ENCODE measurements around the gene FBXO31. TPM values are rescaled to one million over a fixed set of nuclear protein-coding genes. Genes with fewer than 3 reads are reported as not detected.

The FBXO31 gene
- total and polyA plus RNA-seq, 10 of the 15 experiments (the other 5 are each of a cell fraction or from before 2014, with no cell fraction given), result 0.19 to 33.1 (median 10.3) TPM

DNA sequence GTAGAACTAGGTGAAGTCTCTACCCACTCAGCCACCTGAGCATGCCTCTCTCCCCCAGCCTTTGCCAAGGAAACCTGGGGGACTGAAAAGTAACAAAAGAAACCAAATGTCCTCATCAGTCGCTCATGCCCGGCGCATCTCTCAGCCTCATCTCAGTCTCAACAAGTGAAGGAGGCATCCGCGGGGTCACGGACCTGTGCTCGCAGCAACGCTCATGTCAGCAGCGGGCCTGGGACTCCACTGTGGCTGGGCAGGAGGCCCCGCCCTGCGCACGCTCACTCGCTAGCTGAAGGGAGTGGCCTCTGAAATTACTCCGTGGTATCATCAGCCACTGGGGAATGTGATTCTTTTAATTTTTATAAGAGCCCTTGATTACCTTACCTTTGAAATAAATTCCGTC lies 39.9 kb upstream of the FBXO31 start:
- H2AFZ ChIP-seq (ENCODE audit: control insufficient read depth, low read depth, low read length), result no peak overlapping the region
- intact Hi-C loops (cut with micrococcal nuclease; ENCODE audit: unreplicated experiment), result no loop called here
- no peak overlapping the region for H3K4me3 ChIP-seq
- no peak for TF ChIP-seq ZBED1 (IDR thresholded peaks at IDR 0.05; ENCODE audit: borderline replicate concordance)
- TF ChIP-seq, protein P1, sequence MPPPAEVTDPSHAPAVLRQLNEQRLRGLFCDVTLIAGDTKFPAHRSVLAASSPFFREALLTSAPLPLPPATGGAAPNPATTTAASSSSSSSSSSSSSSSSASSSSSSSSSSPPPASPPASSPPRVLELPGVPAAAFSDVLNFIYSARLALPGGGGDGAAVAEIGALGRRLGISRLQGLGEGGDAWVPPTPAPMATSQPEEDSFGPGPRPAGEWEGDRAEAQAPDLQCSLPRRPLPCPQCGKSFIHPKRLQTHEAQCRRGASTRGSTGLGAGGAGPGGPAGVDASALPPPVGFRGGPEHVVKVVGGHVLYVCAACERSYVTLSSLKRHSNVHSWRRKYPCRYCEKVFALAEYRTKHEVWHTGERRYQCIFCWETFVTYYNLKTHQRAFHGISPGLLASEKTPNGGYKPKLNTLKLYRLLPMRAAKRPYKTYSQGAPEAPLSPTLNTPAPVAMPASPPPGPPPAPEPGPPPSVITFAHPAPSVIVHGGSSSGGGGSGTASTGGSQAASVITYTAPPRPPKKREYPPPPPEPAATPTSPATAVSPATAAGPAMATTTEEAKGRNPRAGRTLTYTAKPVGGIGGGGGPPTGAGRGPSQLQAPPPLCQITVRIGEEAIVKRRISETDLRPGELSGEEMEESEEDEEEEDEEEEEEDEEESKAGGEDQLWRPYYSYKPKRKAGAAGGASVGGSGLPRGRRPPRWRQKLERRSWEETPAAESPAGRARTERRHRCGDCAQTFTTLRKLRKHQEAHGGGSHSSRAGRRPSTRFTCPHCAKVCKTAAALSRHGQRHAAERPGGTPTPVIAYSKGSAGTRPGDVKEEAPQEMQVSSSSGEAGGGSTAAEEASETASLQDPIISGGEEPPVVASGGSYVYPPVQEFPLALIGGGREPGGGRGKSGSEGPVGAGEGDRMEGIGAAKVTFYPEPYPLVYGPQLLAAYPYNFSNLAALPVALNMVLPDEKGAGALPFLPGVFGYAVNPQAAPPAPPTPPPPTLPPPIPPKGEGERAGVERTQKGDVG (CRISPR knock-in tag; IDR thresholded peaks at IDR 0.05), result no peak
- no peak for TF ChIP-seq NFYA (IDR thresholded peaks at IDR 0.05; ENCODE audit: borderline replicate concordance, low read depth, low read length)
- TF ChIP-seq, protein P2, sequence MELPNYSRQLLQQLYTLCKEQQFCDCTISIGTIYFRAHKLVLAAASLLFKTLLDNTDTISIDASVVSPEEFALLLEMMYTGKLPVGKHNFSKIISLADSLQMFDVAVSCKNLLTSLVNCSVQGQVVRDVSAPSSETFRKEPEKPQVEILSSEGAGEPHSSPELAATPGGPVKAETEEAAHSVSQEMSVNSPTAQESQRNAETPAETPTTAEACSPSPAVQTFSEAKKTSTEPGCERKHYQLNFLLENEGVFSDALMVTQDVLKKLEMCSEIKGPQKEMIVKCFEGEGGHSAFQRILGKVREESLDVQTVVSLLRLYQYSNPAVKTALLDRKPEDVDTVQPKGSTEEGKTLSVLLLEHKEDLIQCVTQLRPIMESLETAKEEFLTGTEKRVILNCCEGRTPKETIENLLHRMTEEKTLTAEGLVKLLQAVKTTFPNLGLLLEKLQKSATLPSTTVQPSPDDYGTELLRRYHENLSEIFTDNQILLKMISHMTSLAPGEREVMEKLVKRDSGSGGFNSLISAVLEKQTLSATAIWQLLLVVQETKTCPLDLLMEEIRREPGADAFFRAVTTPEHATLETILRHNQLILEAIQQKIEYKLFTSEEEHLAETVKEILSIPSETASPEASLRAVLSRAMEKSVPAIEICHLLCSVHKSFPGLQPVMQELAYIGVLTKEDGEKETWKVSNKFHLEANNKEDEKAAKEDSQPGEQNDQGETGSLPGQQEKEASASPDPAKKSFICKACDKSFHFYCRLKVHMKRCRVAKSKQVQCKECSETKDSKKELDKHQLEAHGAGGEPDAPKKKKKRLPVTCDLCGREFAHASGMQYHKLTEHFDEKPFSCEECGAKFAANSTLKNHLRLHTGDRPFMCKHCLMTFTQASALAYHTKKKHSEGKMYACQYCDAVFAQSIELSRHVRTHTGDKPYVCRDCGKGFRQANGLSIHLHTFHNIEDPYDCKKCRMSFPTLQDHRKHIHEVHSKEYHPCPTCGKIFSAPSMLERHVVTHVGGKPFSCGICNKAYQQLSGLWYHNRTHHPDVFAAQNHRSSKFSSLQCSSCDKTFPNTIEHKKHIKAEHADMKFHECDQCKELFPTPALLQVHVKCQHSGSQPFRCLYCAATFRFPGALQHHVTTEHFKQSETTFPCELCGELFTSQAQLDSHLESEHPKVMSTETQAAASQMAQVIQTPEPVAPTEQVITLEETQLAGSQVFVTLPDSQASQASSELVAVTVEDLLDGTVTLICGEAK (IDR thresholded peaks at IDR 0.05; ENCODE audit: borderline replicate concordance), result no peak
- TF ChIP-seq DPF2 (IDR thresholded peaks at IDR 0.05), result no peak
- no peak for FAIRE-seq
- ATAC-seq, result no peak
- no peaks in the 10 kb centered on the region for H3K36me3 ChIP-seq (ENCODE audit: control insufficient read depth in 2 of 2, insufficient read depth in 2 of 2, low read length in 1 of 2)
- DNase-seq (ENCODE audit: low read depth, low spot score), result no peak
- in situ Hi-C loops (cut with MboI), result no loop called here
- H3K27ac ChIP-seq (ENCODE audit: control insufficient read depth, insufficient read depth), result no peak overlapping the region
- no peak overlapping the region for H3K4me2 ChIP-seq (ENCODE audit: control insufficient read depth, insufficient read depth)
- no peak overlapping the region for H3K9ac ChIP-seq (ENCODE audit: control insufficient read depth, insufficient read depth, low read length)
- POLR2A ChIA-PET, result no interaction called here
- SMC1A ChIA-PET (ENCODE audit: uncharacterized antibody, unreplicated experiment), result no interaction called here
- H3K4me1 ChIP-seq (ENCODE audit: control insufficient read depth, insufficient read depth, low read length), result no peaks in the 10 kb centered on the region
- RAD21 ChIA-PET (ENCODE audit: unreplicated experiment), result no interaction called here
- H3K27me3 ChIP-seq (replicated peaks in 1 of 2; ENCODE audit: control insufficient read depth in 2 of 2, insufficient read depth in 2 of 2, low read length in 1 of 2), result no peaks in the 10 kb centered on the region; a peak in 1 of 4 replicates
- CTCF ChIA-PET, result no interaction called here
- no peaks in the 10 kb centered on the region; the same call in 2 of the 3 replicates for H3K9me3 ChIP-seq (replicated peaks; ENCODE audit: control insufficient read depth, insufficient read depth, low read length)
- no TSS peak for BruUV-seq (replicated peaks)
- no peaks in the 10 kb centered on the region; the same call in 1 of the 2 replicates for H4K20me1 ChIP-seq (ENCODE audit: control insufficient read depth, insufficient read depth)
- no peaks in the 10 kb centered on the region for H3K79me2 ChIP-seq (ENCODE audit: control insufficient read depth, insufficient read depth, low read length)
- 82% methylated on average over 15 of the region's 15 CpGs for WGBS (ENCODE audit: insufficient coverage, insufficient replicate concordance, low lambda C conversion rate, missing lambda C conversion rate)
